GM12878 (cell line): Measurements from ENCODE around the gene PIEZO2. TPM values are rescaled to one million over a fixed set of nuclear protein-coding genes. Genes with fewer than 3 reads are reported as not detected.

Experiments
- BHLHE40 ChIP-seq, 2 experiments: fragments of 450-650 bp in 1 of 2; IDR thresholded peaks; 2 replicates each; pipeline ENCODE4 v1.6.1; 2011 to 2017; ENCODE audit warnings: low read depth in 2 of 2, borderline replicate concordance in 1 of 2, improper control_type of control experiment in 1 of 2, low read length in 1 of 2, mild to moderate bottlenecking in 1 of 2
- CEBPB ChIP-seq, 2 experiments: fragments of 150-350 bp in 1 of 2; IDR thresholded peaks; 2 replicates each; pipeline ENCODE4 v1.6.1; 2012 to 2014; ENCODE audit warnings: low read depth in 2 of 2, low read length in 2 of 2, borderline replicate concordance in 1 of 2, inconsistent platforms in 1 of 2
- CTCF ChIP-seq, 3 experiments: IDR thresholded peaks in 2 of 3; conservative IDR thresholded peaks in 1 of 3; 2 replicates each; pipeline ENCODE4 v1.5.1; 2011; ENCODE audit warnings: low read depth in 3 of 3, low read length in 3 of 3, mild to moderate bottlenecking in 3 of 3, control low read depth in 2 of 3, moderate library complexity in 2 of 3, inconsistent platforms in 1 of 3, mixed read lengths in 1 of 3; ENCODE audit not compliant: control insufficient read depth in 2 of 3, insufficient read depth in 1 of 3; ENCODE audit errors: extremely low read depth in 1 of 3
- E4F1 ChIP-seq: fragments of 450-650 bp; IDR thresholded peaks from 2 replicates; pipeline ENCODE4 v1.6.1; 2018; ENCODE audit warnings: borderline replicate concordance, mild to moderate bottlenecking; ENCODE audit not compliant: partially characterized antibody
- ELK1 ChIP-seq: IDR thresholded peaks from 2 replicates; pipeline ENCODE4 v1.6.1; 2012; ENCODE audit warnings: low read depth, low read length, improper control_type of control experiment
- HDAC2 ChIP-seq: fragments of 200-600 bp; sonication (generic); IDR thresholded peaks from 2 replicates; pipeline ENCODE4 v1.6.1; 2017
- IKZF2 ChIP-seq, 2 experiments: fragments of 450-650 bp; IDR thresholded peaks; 2 replicates each; pipeline ENCODE4 v1.6.1; 2017; ENCODE audit warnings: mild to moderate bottlenecking in 2 of 2, moderate library complexity in 2 of 2
- IRF3 ChIP-seq: fragments of 450-650 bp; IDR thresholded peaks from 2 replicates; pipeline ENCODE4 v1.6.1; 2014; ENCODE audit warnings: mild to moderate bottlenecking
- LARP7 ChIP-seq: fragments of 450-650 bp; IDR thresholded peaks from 2 replicates; pipeline ENCODE4 v1.6.1; 2017; ENCODE audit warnings: mild to moderate bottlenecking
- NFXL1 ChIP-seq: fragments of 450-650 bp; IDR thresholded peaks from 2 replicates; pipeline ENCODE4 v1.6.1; 2017; ENCODE audit warnings: antibody characterized with exemption, mild to moderate bottlenecking, borderline replicate concordance
- NR2F1 ChIP-seq: fragments of 450-650 bp; conservative IDR thresholded peaks from 2 replicates; pipeline ENCODE4 v1.6.1; 2017; ENCODE audit warnings: mild to moderate bottlenecking
- PAX5 ChIP-seq: IDR thresholded peaks from 2 replicates; pipeline ENCODE4 v1.6.1; 2011; ENCODE audit warnings: low read depth, low read length, borderline replicate concordance
- POU2F2 ChIP-seq: IDR thresholded peaks from 3 replicates; pipeline ENCODE4 v1.6.1; 2011; ENCODE audit warnings: low read depth, mild to moderate bottlenecking, low read length, borderline replicate concordance
- SMAD5 ChIP-seq: IDR thresholded peaks from 2 replicates; pipeline ENCODE4 v1.6.1; 2016; ENCODE audit warnings: antibody characterized with exemption, low read depth
- USF1 ChIP-seq: IDR thresholded peaks from 2 replicates; pipeline ENCODE4 v1.6.1; 2011; ENCODE audit warnings: borderline replicate concordance, low read depth, mild to moderate bottlenecking, moderate library complexity, mixed read lengths, low read length; ENCODE audit not compliant: insufficient read depth; ENCODE audit errors: extremely low read length
- YY1 ChIP-seq: IDR thresholded peaks from 2 replicates; pipeline ENCODE4 v1.6.1; 2011; ENCODE audit warnings: low read depth, mild to moderate bottlenecking, low read length
- ZBTB40 ChIP-seq: fragments of 450-650 bp; IDR thresholded peaks from 2 replicates; pipeline ENCODE4 v1.6.1; 2016; ENCODE audit warnings: mild to moderate bottlenecking, moderate library complexity, borderline replicate concordance
- ZNF384 ChIP-seq: IDR thresholded peaks from 2 replicates; pipeline ENCODE4 v1.6.1; 2012; ENCODE audit warnings: low read depth, mild to moderate bottlenecking, low read length, improper control_type of control experiment, borderline replicate concordance
- ZSCAN29 ChIP-seq: fragments of 450-650 bp; IDR thresholded peaks from 2 replicates; pipeline ENCODE4 v1.6.1; 2017; ENCODE audit warnings: mild to moderate bottlenecking, moderate library complexity
- polyA plus RNA-seq, 11 experiments: library from polyadenylated mRNA; depleted of rRNA in 4 of 11; unstranded in 6 of 11; stranded (reverse) in 5 of 11; fragments of >200 nt; fragmentation: Nextera tagmentation in 4 of 11; fragmentation: Illumina TruSeq in 1 of 11; extraction: Ambion mirVana in 4 of 11; extraction: Trizol in 1 of 11; gene quantifications; 1 replicate in 1 of 11; 2 replicates in 10 of 11; pipeline versions ENCODE4 v1.2.1 to v1.2.3, GENCODE V29; 2011 to 2016; ENCODE audit warnings: inconsistent platforms in 2 of 11, missing spikeins in 2 of 11, low read depth in 1 of 11
- total RNA-seq, 4 experiments: library from RNA; depleted of rRNA in 3 of 4; stranded (reverse); fragments of >200 nt in 3 of 4; fragmentation: Illumina TruSeq in 1 of 4; extraction: Trizol in 1 of 4; gene quantifications; 2 replicates each; pipeline versions ENCODE4 v1.2.1 to v1.2.3, GENCODE V29; 2013 to 2021

The PIEZO2 gene
- total and polyA plus RNA-seq, 10 of the 15 experiments (the other 5 are each of a cell fraction or from before 2014, with no cell fraction given): 6.7 to 42.3 (median 27.4) TPM

GRCh38 chr18:11034884-11035283 lies 114.5 kb downstream of the PIEZO2 start (continued):
- TF ChIP-seq CTCF (IDR thresholded peaks at IDR 0.05 in 2 of 3, conservative IDR thresholded peaks at IDR 0.05 in 1 of 3; ENCODE audit: control insufficient read depth in 2 of 3, extremely low read depth in 1 of 3, insufficient read depth in 1 of 3, low read depth in 3 of 3, low read length in 3 of 3) (no peak), BHLHE40 (IDR thresholded peaks at IDR 0.05; ENCODE audit: borderline replicate concordance in 1 of 2, low read depth in 2 of 2, low read length in 1 of 2) (no peak), NFXL1 (no peak), ZNF384 (no peak), ZBTB40 (no peak), YY1 (no peak), SMAD5 (no peak), USF1 (no peak), NR2F1 (no peak), HDAC2 (no peak), IKZF2 (IDR thresholded peaks at IDR 0.05) (peak; percentile 73 to 84), ELK1 (no peak), ZSCAN29 (no peak), E4F1 (no peak), IRF3 (no peak), CEBPB (IDR thresholded peaks at IDR 0.05; ENCODE audit: borderline replicate concordance in 1 of 2, low read depth in 2 of 2, low read length in 2 of 2) (no peak), LARP7 (no peak), POU2F2 (no peak), PAX5 (no peak)
